ENCODE measurements around the gene GNB2. TPM values are rescaled to one million over a fixed set of nuclear protein-coding genes. Genes with fewer than 3 reads are reported as not detected.
"Not testable (repeated sequence)": the region's sequence is repeated elsewhere in the genome, so short reads cannot be mapped to it uniquely, and the experiment has no call there.

GNB2 gene
- polyA plus RNA-seq, 4 donors = 177 to 240 (median 204) TPM

DNA sequence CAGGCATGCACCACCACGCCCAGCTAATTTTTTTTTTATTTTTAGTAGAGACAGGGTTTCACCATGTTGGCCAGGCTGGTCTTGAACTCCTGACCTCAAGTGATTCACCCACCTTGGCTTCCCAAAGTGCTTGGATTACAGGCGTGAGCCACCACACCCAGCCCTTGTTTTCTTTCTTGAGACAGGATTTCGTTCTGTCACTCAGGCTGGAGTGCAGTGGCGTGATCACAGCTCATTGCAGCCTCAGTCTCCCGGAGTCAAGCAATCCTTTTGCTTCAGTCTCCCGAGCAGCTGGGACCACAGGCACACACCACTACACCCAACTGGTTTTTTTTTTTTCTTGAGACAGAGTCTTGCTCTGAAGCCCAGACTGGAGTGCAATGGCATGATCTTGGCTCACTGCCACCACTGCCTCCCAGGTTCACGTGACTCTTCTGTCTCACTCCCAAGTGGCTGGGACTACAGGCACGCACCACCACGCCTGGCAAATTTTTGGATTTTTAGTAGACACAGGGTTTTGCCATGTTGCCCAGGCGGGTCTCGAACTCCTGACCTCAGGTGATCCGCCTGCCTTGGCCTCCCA, 11.3 kb upstream of the GNB2 start:
- DNase-seq (ENCODE audit: low read depth in 4 of 4, low spot score in 2 of 4) = not testable (repeated sequence)

DNA sequence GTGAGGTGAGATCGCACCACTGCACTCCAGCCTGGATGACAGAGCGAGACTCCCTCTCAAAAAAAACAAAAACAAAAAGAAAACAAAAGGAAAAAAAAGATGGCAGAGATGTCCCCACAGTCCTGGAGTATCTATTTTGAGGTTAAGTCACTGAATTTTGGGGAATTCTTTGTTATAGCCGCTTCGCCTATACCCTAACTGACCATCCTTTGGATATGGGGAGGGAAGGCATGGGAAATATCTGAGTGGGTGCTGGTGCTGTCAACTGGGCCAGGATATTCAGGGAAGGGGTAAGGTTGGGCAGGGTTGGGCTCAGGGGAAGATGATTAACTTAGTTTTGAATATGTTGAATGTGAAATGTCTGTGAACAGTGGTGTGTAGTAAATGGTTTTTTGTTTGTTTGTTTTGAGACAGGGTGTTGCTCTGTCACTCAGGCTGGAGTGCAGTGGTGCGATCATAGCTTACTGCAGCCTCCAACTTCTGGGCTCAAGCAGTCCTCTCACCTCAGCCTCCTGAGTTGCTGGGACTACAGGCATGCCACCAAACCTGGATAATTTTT, 8.3 kb upstream of the GNB2 start:
- DNase-seq (ENCODE audit: low read depth in 4 of 4, low spot score in 2 of 4) = no peak

- no peak for DNase-seq (ENCODE audit: low read depth in 4 of 4, low spot score in 2 of 4)
Measured at GRCh38 chr7:100667331-100668068, 6.0 kb upstream of the GNB2 start.

DNA sequence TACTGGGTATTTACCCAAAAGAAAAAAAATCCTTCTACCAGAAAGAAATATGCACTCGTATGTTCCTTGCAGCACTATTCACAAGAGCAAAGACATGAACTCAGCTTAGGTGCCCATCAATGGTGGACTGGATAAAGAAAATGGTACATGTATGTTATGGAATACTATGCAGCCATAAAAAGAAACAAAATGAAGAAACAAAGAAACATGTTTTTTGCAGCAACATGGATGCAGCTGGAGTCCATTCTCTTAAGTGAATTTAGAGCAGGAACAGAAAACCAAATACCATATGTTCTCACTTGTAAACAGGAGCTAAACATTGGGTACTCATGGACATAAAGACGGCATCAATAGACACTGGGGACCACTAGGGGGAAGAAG, 5.5 kb upstream of the GNB2 start:
- DNase-seq (ENCODE audit: low read depth in 4 of 4, low spot score in 2 of 4) = no peak

GRCh38 chr7:100669106-100669505, 4.4 kb upstream of the GNB2 start:
- DNase-seq (ENCODE audit: low read depth in 4 of 4, low spot score in 2 of 4) = not testable (repeated sequence)

DNA sequence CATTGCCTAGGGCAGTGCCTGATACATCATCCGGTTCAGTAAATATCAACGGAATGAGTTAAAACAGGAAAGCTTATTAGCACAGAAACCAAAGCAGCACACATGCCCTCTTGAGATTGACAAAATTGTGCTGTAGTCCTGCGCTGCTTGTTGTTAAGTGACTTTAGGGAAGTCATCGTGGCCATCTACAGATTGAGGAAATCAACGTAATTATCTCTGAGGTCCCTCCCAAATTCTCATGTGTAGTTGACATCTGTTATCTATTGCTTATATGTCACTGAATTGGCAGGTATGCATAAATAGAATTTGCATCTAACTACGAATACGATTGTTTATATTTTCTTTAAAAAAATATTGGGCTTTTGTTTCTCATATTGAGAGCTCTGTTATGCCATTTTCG, 3.5 kb upstream of the GNB2 start:
- no peak for DNase-seq (ENCODE audit: low read depth in 4 of 4, low spot score in 2 of 4)

GRCh38 chr7:100671353-100672327, 1.9 kb upstream of the GNB2 start:
- no peak for DNase-seq (ENCODE audit: low read depth in 4 of 4, low spot score in 2 of 4)

DNA sequence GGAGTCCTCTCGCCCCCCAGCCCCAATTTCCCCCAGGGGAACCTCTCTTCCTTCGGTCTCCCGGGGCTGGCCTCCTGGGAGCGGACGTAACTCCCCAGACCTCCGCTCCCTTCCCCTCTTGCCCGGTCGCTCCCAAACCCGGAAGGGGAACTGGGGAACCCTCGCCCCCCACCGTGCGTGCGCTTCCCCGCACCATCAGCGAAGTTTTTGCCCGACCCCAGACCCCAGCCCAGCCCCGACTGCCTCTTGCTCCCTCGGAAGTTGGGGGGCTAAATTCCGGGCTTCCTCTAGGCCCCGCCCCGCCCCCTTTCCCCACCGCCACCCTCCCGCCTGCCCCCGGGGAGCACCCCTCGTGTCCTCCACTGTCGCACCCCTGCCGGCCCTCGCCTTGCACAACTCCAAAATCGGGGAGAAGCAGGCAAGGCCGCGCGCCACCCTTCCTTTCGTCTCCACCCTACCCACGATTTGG, 436 bp downstream of the GNB2 start:
- DNase-seq (ENCODE audit: low read depth in 4 of 4, low spot score in 2 of 4) = no peak

DNA sequence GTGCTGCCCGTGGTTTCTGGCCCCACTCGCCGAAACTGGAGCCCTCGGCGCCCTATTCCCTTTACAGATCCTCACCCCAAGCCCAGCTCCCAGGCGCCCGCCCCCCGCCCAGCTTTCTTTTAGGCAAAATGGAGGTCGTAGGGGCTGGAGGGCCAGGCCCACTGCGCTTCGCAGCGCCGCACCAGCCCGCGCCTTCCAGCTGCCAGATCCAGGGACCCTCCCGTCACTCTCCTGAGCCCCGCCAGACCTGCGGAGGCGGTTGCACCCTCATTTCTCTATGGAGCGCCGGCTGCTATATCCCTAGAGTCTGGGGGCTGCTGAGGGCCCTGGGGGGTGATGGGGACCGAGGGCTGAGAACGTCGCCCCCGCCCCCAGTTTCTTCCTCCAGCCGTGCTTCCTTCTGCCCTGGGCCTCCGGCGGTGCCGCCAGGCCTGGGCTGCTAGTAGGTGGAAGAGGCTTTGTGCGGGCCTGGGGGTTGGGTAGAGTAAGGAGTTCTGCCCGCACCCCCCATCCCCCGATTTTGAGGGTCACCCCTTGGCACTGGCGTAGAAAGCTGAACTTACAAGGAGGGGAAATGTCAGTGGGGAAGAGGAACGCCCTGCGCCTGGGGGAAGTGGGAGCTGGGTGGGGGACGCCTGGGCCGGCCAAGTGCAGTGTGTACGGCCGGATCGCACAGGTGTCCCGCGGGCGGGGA, 1.0 kb downstream of the GNB2 start:
- DNase-seq (ENCODE audit: low read depth in 4 of 4, low spot score in 2 of 4) = no peak

GRCh38 chr7:100675105-100675451, 1.5 kb downstream of the GNB2 start:
- DNase-seq (ENCODE audit: low read depth in 4 of 4, low spot score in 2 of 4) = no peak

DNA sequence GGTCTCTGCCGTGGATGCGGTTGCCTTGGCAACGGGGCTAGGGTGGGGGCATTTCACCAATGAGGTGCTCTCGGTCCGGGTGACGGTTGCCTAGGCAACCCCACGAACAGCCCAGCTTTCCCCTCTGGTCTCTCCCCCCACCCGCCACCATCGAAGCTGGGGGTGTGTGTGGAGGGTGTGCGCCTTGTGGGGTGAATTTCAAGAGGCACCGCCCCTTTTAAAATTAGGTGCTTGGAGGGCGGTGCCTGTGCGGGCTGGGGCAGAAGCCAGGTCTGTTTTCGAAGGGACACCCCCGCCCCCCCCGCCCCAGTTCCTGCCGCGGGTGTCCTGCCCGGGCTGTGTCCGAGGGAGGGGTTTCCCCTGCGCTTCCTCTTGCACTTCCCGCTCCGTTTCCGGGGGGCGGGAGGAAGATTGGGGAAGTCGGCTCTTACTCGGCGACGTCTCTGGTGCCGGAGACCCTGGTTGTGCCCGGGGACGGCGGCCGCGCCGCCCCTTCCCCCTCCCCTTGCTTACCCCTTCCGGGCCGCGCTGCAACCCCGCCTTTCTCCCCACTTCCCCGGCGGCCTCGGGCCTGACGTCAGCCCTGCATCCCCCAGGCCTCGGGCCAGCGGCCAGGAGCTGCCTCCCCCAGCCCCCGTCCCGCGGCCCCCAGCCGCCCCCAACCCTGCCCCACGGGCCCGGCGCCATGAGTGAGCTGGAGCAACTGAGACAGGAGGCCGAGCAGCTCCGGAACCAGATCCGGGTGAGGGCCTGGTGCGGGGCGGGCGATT, 2.2 kb downstream of the GNB2 start:
- DNase-seq (ENCODE audit: low read depth in 4 of 4, low spot score in 2 of 4) = peak in 1 of 4 donors; percentile 29

- DNase-seq (ENCODE audit: low read depth in 4 of 4, low spot score in 2 of 4) = no peak
Measured at GRCh38 chr7:100676501-100677306, 3.2 kb downstream of the GNB2 start.

DNA sequence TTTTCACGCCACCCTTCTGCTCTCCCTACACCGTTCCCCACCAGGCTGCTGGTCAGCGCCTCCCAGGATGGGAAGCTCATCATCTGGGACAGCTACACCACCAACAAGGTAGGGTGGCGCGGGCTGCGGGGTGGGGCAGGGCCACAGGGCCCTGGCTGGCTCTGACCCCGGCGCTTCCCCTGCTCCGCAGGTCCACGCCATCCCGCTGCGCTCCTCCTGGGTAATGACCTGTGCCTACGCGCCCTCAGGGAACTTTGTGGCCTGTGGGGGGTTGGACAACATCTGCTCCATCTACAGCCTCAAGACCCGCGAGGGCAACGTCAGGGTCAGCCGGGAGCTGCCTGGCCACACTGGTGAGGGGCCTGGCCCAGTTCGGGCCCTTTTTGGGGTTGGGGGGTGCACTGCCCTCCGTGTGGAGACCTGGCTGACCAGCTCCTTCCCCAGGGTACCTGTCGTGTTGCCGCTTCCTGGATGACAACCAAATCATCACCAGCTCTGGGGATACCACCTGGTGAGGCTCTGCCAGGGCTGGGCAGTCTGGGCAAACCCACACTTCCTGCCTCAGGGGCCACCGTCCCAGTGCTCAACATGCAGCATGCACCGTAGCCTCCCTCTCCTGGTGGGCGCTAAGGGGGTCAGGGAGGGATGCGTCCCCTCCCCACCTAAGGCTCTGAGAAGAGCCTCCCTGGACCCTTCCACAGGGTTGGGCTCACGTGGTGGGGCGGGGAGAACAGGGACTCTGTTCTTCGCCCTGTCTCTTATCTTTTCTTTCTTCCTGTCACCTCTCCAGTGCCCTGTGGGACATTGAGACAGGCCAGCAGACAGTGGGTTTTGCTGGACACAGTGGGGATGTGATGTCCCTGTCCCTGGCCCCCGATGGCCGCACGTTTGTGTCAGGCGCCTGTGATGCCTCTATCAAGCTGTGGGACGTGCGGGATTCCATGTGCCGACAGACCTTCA, 4.0 kb downstream of the GNB2 start:
- DNase-seq (ENCODE audit: low read depth in 4 of 4, low spot score in 2 of 4) = no peak

- no peak for DNase-seq (ENCODE audit: low read depth in 4 of 4, low spot score in 2 of 4)
Measured at GRCh38 chr7:100678291-100678984, 4.9 kb downstream of the GNB2 start.

GRCh38 chr7:100679129-100679926, 5.8 kb downstream of the GNB2 start:
- no peak for DNase-seq (ENCODE audit: low read depth in 4 of 4, low spot score in 2 of 4)

DNA sequence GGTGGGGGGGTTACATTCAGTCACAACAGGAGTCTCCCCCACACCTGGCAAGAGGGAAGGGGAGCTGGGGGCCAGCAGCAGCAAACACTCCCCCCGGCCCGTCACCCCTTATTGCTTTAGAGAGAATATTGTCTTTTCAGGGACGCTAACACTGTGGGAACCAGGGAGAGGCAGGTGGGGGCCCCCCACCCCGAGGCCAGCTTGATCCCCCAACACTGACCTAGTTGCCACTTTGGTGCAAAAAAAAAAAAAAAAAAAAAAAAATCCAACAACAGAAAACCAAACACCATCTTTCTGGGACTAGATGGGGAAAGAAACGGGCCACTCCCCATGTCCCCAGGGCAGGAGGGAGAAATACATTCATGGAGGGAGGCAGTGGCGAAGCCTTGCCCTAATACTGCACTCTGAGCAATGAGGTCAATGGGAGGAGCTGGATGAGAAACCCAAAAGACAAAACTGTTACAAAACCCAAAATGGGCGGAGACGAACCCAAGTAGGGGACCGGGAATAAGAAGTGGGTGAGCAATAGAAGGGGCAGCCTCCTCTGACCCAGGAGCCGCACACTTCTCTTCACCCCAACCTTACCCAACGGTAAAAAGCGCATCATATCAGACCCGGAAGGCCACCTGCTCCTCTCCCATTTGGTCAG, 6.5 kb downstream of the GNB2 start:
- no peak for DNase-seq (ENCODE audit: low read depth in 4 of 4, low spot score in 2 of 4)
